HG03039 (cell line): ENCODE data around the gene SUDS3.

Experiments used
- ATAC-seq: cut with Tn5 transposase; IDR thresholded peaks from one replicate; pipeline ENCODE4 v1.9.1; 2021; ENCODE audit warnings: mild to moderate bottlenecking, moderate library complexity; ENCODE audit not compliant: unreplicated experiment

SUDS3 gene

GRCh38 chr12:118356809-118357256, 19.5 kb upstream of the SUDS3 start:
- ATAC-seq, result no peak

- no peak for ATAC-seq
Observed at GRCh38 chr12:118357257-118358007, 18.9 kb upstream of the SUDS3 start.

- no peak for ATAC-seq
Observed at GRCh38 chr12:118358008-118358359, 18.4 kb upstream of the SUDS3 start.

- ATAC-seq, result no peak
Observed at GRCh38 chr12:118358612-118359540, 17.5 kb upstream of the SUDS3 start.

- no peak for ATAC-seq
Observed at GRCh38 chr12:118359541-118359915, 16.8 kb upstream of the SUDS3 start.

GRCh38 chr12:118361092-118361404, 15.3 kb upstream of the SUDS3 start:
- no peak for ATAC-seq

- ATAC-seq, result no peak
Observed at GRCh38 chr12:118361889-118362288, 14.5 kb upstream of the SUDS3 start.

- ATAC-seq, result no peak
Observed at GRCh38 chr12:118368821-118369220, 7.5 kb upstream of the SUDS3 start.

- no peak for ATAC-seq
Observed at GRCh38 chr12:118370601-118371000, 5.8 kb upstream of the SUDS3 start.

GRCh38 chr12:118371321-118372282, 4.8 kb upstream of the SUDS3 start:
- no peak for ATAC-seq

GRCh38 chr12:118372541-118373495, 3.5 kb upstream of the SUDS3 start, which contains the start of gene TAOK3:
TSS of gene TAOK3 (minus strand) at chr12:118372907. CDS start at chr12:118255567, 117,340 bp downstream.
- ATAC-seq, result peak; percentile 79

GRCh38 chr12:118373616-118374015, 2.7 kb upstream of the SUDS3 start:
- no peak for ATAC-seq

GRCh38 chr12:118374126-118374725, 2.1 kb upstream of the SUDS3 start:
- ATAC-seq, result no peak

GRCh38 chr12:118374909-118375308, 1.4 kb upstream of the SUDS3 start:
- ATAC-seq, result no peak

- ATAC-seq, result no peak
Observed at GRCh38 chr12:118375348-118375747, 1.0 kb upstream of the SUDS3 start.

- ATAC-seq, result no peak
Observed at GRCh38 chr12:118377021-118377883, 897 bp downstream of the SUDS3 start.

- no peak for ATAC-seq
Observed at GRCh38 chr12:118377884-118378470, 1.6 kb downstream of the SUDS3 start.

GRCh38 chr12:118391424-118391823, 15.1 kb downstream of the SUDS3 start:
- ATAC-seq, result no peak
